K562 (cell line): ENCODE measurements around the gene PUDP. TPM values are rescaled to one million over a fixed set of nuclear protein-coding genes. Genes with fewer than 3 reads are reported as not detected.

Source experiments
- ATAC-seq: fragments of 200-7000 bp; cut with Tn5 transposase; 3 replicates; pipeline ENCODE4 v1.9.1; 2020; ENCODE audit warnings: moderate library complexity
- BruUV-seq: library from RNA; stranded (reverse); fragments of 400-500 nt; replicated peaks from 2 replicates; lab custom pipeline; 2021; lab: Mats Ljungman, UMichigan
- CTCF ChIA-PET: fragments of 300-600 bp; formaldehyde crosslinking; extraction: SDS; loops from one replicate; lab custom pipeline; 2021; ENCODE audit warnings: low intra/inter-chr PET ratio; lab: Yijun Ruan, JAX
- POLR2A ChIA-PET: fragments of 300-600, 350-650 bp; sonication (Branson Sonifier 250); formaldehyde crosslinking; extraction: SDS; loops from one replicate; lab custom pipeline; 2021; ENCODE audit warnings: antibody characterized with exemption, inconsistent platforms; lab: Yijun Ruan, JAX
- DNase-seq, 4 experiments: peaks; one replicate each; pipeline versions ENCODE4 v3.0.0 to v3.0.0-alpha.2; 2011 to 2018; ENCODE audit warnings: low spot score in 3 of 4, mixed read lengths in 3 of 4; ENCODE audit errors: extremely low read depth in 1 of 4
- FAIRE-seq: peaks from 2 replicates; lab custom pipeline; 2011; peaks lifted over from hg19 to GRCh38; lab: Jason Lieb, UNC
- H2AFZ ChIP-seq: 2 replicates; pipeline ENCODE4 v1.6.0; 2011; ENCODE audit warnings: low read depth, low read length, control low read depth, inconsistent platforms
- H3K27ac ChIP-seq: fragments of 200-600 bp; 3 replicates; pipeline ENCODE4 v1.8.0; 2011; ENCODE audit warnings: low read depth, mild to moderate bottlenecking, control low read depth, inconsistent platforms, low read length, moderate library complexity, mixed read lengths; ENCODE audit errors: extremely low read depth
- H3K27me3 ChIP-seq, 2 experiments: fragments of 300-600 bp in 1 of 2; 2 replicates in 1 of 2; 3 replicates in 1 of 2; pipeline versions ENCODE4 v1.6.0 to v1.8.0; 2011; ENCODE audit warnings: inconsistent platforms in 2 of 2, low read length in 2 of 2, mild to moderate bottlenecking in 1 of 2, mixed read lengths in 1 of 2, moderate library complexity in 1 of 2; ENCODE audit not compliant: control insufficient read depth in 2 of 2, insufficient read depth in 2 of 2
- H3K36me3 ChIP-seq: fragments of 300-600 bp; 3 replicates; pipeline ENCODE4 v1.8.0; 2011; ENCODE audit warnings: mild to moderate bottlenecking, low read length, inconsistent platforms; ENCODE audit not compliant: control insufficient read depth, insufficient read depth
- H3K4me1 ChIP-seq, 2 experiments: fragments of 200-600 bp in 1 of 2; replicated peaks in 1 of 2; 2 replicates in 1 of 2; 3 replicates in 1 of 2; pipeline versions ENCODE4 v1.5.1 to v1.8.0; 2011; ENCODE audit warnings: inconsistent platforms in 2 of 2, low read length in 2 of 2, mild to moderate bottlenecking in 1 of 2, mixed read lengths in 1 of 2, moderate library complexity in 1 of 2; ENCODE audit not compliant: control insufficient read depth in 2 of 2, insufficient read depth in 2 of 2
- H3K4me2 ChIP-seq: 2 replicates; pipeline ENCODE4 v1.6.1; 2011; ENCODE audit warnings: low read length, control low read depth, inconsistent platforms, mixed read lengths; ENCODE audit not compliant: insufficient read depth
- H3K4me3 ChIP-seq: fragments of 200-600 bp; sonication (generic), shearing (Covaris generic); 2 replicates; pipeline ENCODE4 v1.5.1; 2016; ENCODE audit warnings: control low read depth, inconsistent platforms
- H3K79me2 ChIP-seq: fragments of 200-600 bp; 3 replicates; pipeline ENCODE4 v1.8.0; 2011; ENCODE audit warnings: low read length, inconsistent platforms; ENCODE audit not compliant: control insufficient read depth, insufficient read depth
- H3K9ac ChIP-seq, 2 experiments: 2 replicates each; pipeline versions ENCODE4 v1.6.0 to v1.6.1; 2011; ENCODE audit warnings: low read depth in 2 of 2, low read length in 2 of 2, control low read depth in 1 of 2, inconsistent platforms in 1 of 2, mild to moderate bottlenecking in 1 of 2, mixed read lengths in 1 of 2; ENCODE audit not compliant: insufficient read depth in 1 of 2
- H3K9me1 ChIP-seq: one replicate; pipeline ENCODE4 v1.6.0; 2011; ENCODE audit warnings: inconsistent platforms, mild to moderate bottlenecking, low read length, moderate library complexity; ENCODE audit not compliant: control insufficient read depth, insufficient read depth
- H3K9me3 ChIP-seq: replicated peaks from 2 replicates; pipeline ENCODE4 v1.5.1; 2011; ENCODE audit warnings: low read depth, low read length, inconsistent platforms; ENCODE audit not compliant: control insufficient read depth, insufficient read depth
- H4K20me1 ChIP-seq: replicated peaks from 2 replicates; pipeline ENCODE4 v1.6.1; 2011; ENCODE audit warnings: low read length, inconsistent platforms, mixed read lengths; ENCODE audit not compliant: control insufficient read depth, insufficient read depth
- CBX5 ChIP-seq: IDR thresholded peaks from 2 replicates; pipeline ENCODE4 v1.6.1; 2014; ENCODE audit warnings: low read depth, borderline replicate concordance
- E2F3 ChIP-seq: fragments of 250-450 bp; sonication (Bioruptor Pico); IDR thresholded peaks from 2 replicates; pipeline ENCODE4 v1.4.0; 2020; ENCODE audit warnings: mild to moderate bottlenecking
- EP400 ChIP-seq: fragments of 450-650 bp; IDR thresholded peaks from 2 replicates; pipeline ENCODE4 v1.6.1; 2017; ENCODE audit warnings: antibody characterized with exemption, mild to moderate bottlenecking, moderate library complexity
- ESRRB ChIP-seq: fragments of 250-450 bp; sonication (Bioruptor Pico); IDR thresholded peaks from 2 replicates; pipeline ENCODE4 v1.5.0; 2020; ENCODE audit warnings: mild to moderate bottlenecking, moderate library complexity, borderline replicate concordance
- HNRNPK ChIP-seq: fragments of 200-400 bp; formaldehyde crosslinking; IDR thresholded peaks from one replicate; pipeline ENCODE4 v1.6.1; 2018; ENCODE audit warnings: mild to moderate bottlenecking, low read depth, low read length; ENCODE audit not compliant: poor library complexity, severe bottlenecking
- IRF2 ChIP-seq: sonication (generic); formaldehyde crosslinking; IDR thresholded peaks from 2 replicates; pipeline ENCODE4 v1.8.1; 2022; ENCODE audit warnings: mild to moderate bottlenecking, missing genetic modification reagents
- MED1 ChIP-seq: sonication (generic); formaldehyde crosslinking; IDR thresholded peaks from 2 replicates; pipeline ENCODE4 v1.8.1; 2023; ENCODE audit warnings: missing genetic modification reagents, borderline replicate concordance
- NFIC ChIP-seq: fragments of 450-650 bp; IDR thresholded peaks from 2 replicates; pipeline ENCODE4 v1.6.1; 2017; ENCODE audit warnings: mild to moderate bottlenecking, inconsistent platforms
- THAP7 ChIP-seq: fragments of 250-450 bp; sonication (Bioruptor Pico); IDR thresholded peaks from 2 replicates; pipeline ENCODE4 v1.5.0; 2021
- ZBTB7A ChIP-seq: IDR thresholded peaks from 2 replicates; pipeline ENCODE4 v1.6.1; 2011; ENCODE audit warnings: low read depth, mild to moderate bottlenecking, low read length, moderate library complexity, borderline replicate concordance; ENCODE audit not compliant: control insufficient read depth
- ZFX ChIP-seq: sonication (generic); formaldehyde crosslinking; IDR thresholded peaks from 2 replicates; pipeline ENCODE4 v1.8.0; 2022; ENCODE audit warnings: mild to moderate bottlenecking, missing genetic modification reagents, moderate library complexity
- ZNF518B ChIP-seq: fragments of 250-450 bp; sonication (Bioruptor Pico); IDR thresholded peaks from 2 replicates; pipeline ENCODE4 v1.5.0; 2021; ENCODE audit warnings: mild to moderate bottlenecking, moderate library complexity
- ZNF76 ChIP-seq: fragments of 250-450 bp; sonication (Bioruptor Pico); IDR thresholded peaks from 2 replicates; pipeline ENCODE4 v1.4.0; 2020; ENCODE audit warnings: mild to moderate bottlenecking, moderate library complexity, borderline replicate concordance
- WGBS: fragments of 100-300 bp; shearing (Covaris generic); methylation state at CpG from one replicate; pipeline ENCODE4 v1.1.6; 2016; ENCODE audit warnings: low coverage, mixed read lengths; ENCODE audit not compliant: insufficient coverage; ENCODE audit errors: missing lambda C conversion rate; 5-methylcytosine and 5-hydroxymethylcytosine counted together
- in situ Hi-C: fragments of 300-500 bp; cut with MboI; formaldehyde crosslinking; loops from 4 replicates; pipeline ENCODE4 v1.15.0; 2018; ENCODE audit warnings: inconsistent platforms, mixed read lengths
- intact Hi-C: fragments of 100-400 bp; cut with micrococcal nuclease; formaldehyde crosslinking; loops from 2 replicates; pipeline ENCODE4 v1.14.2; 2022
- polyA plus RNA-seq, 8 experiments: library from polyadenylated mRNA; depleted of rRNA in 4 of 8; stranded (reverse) in 5 of 8; unstranded in 3 of 8; fragments of >200 nt; fragmentation: Nextera tagmentation in 2 of 8; fragmentation: Illumina TruSeq in 1 of 8; extraction: Ambion mirVana in 2 of 8; extraction: Trizol in 1 of 8; gene quantifications; 2 replicates each; pipeline versions ENCODE4 v1.2.1 to v1.2.3, GENCODE V29; 2011 to 2014; ENCODE audit warnings: inconsistent platforms in 1 of 8, missing spikeins in 1 of 8
- total RNA-seq, 7 experiments: library from RNA; depleted of rRNA in 6 of 7; stranded (reverse); fragments of >200 nt in 6 of 7; fragmentation: Illumina TruSeq in 2 of 7; extraction: Trizol in 2 of 7; gene quantifications; 2 replicates each; pipeline versions ENCODE4 v1.2.1 to v1.2.3, GENCODE V29; 2011 to 2021; ENCODE audit warnings: low replicate concordance in 1 of 7

The PUDP gene
- total and polyA plus RNA-seq, 9 of the 15 experiments (the other 6 are each of a cell fraction or from before 2014, with no cell fraction given), result 13.6 to 63.0 (median 29.2) TPM

- no peak overlapping the region for H2AFZ ChIP-seq
- no peak for ATAC-seq
- H3K27ac ChIP-seq, result no peak overlapping the region
- intact Hi-C loops (no loop called here), in situ Hi-C loops (no loop called here)
- H3K27me3 ChIP-seq, result no peaks in the 10 kb centered on the region
- H3K4me3 ChIP-seq, result no peak overlapping the region
- H3K79me2 ChIP-seq, result no peaks in the 10 kb centered on the region
- ChIA-PET CTCF (no interaction called here), POLR2A (no interaction called here)
- no peaks in the 10 kb centered on the region for H3K9me3 ChIP-seq
- no TSS peak for BruUV-seq
- no peaks in the 10 kb centered on the region for H3K36me3 ChIP-seq
- no peak overlapping the region for H3K9ac ChIP-seq
- FAIRE-seq, result no peak
- no peak for TF ChIP-seq ZFX (CRISPR knock-in tag)
- H3K4me2 ChIP-seq, result no peak overlapping the region
- H4K20me1 ChIP-seq, result no peaks in the 10 kb centered on the region
- H3K4me1 ChIP-seq, result no peaks in the 10 kb centered on the region
- H3K9me1 ChIP-seq, result no peaks in the 10 kb centered on the region
- WGBS, result 0% methylated on average over 3 of the region's 3 CpGs
- DNase-seq, result no peak
Observed at GRCh38 chrX:7169627-7170026, 21.7 kb upstream of the PUDP start.

- H2AFZ ChIP-seq, result no peak overlapping the region
- H3K27ac ChIP-seq, result no peak overlapping the region
- no peaks in the 10 kb centered on the region for H3K9me3 ChIP-seq
- H3K9me1 ChIP-seq, result no peaks in the 10 kb centered on the region
- no peaks in the 10 kb centered on the region for H3K79me2 ChIP-seq
- no peak overlapping the region for H3K4me3 ChIP-seq
- ATAC-seq (no peak), DNase-seq (no peak), FAIRE-seq (no peak)
- H4K20me1 ChIP-seq, result no peaks in the 10 kb centered on the region
- ChIA-PET CTCF (no interaction called here), POLR2A (no interaction called here)
- WGBS, result no CpG with 5 or more reads among the region's 1 CpG
- H3K4me1 ChIP-seq, result no peaks in the 10 kb centered on the region
- H3K9ac ChIP-seq, result no peak overlapping the region
- BruUV-seq, result no TSS peak
- H3K4me2 ChIP-seq, result no peak overlapping the region
- no peaks in the 10 kb centered on the region for H3K27me3 ChIP-seq
- no peaks in the 10 kb centered on the region for H3K36me3 ChIP-seq
- in situ Hi-C loops (no loop called here), intact Hi-C loops (no loop called here)
- TF ChIP-seq ZNF518B (CRISPR knock-in tag) (no peak), EP400 (no peak), ESRRB (CRISPR knock-in tag) (no peak), ZBTB7A (no peak), IRF2 (no peak), MED1 (CRISPR knock-in tag) (no peak), HNRNPK (no peak), THAP7 (no peak), E2F3 (CRISPR knock-in tag) (no peak), CBX5 (no peak), ZNF76 (no peak), NFIC (no peak)
Observed at GRCh38 chrX:7168371-7168770, 20.4 kb upstream of the PUDP start.
